ENCODE results near the gene SPSB3. TPM values are rescaled to one million over a fixed set of nuclear protein-coding genes. Genes with fewer than 3 reads are reported as not detected.
A peak's percentile ranks its signal among the peaks of the same experiment; 100 is the strongest.

SPSB3 gene
- total and polyA plus RNA-seq, 2 experiments from 2014 or later: 27.1 to 34.7 TPM

GRCh38 chr16:1791256-1791942 lies 9.0 kb upstream of the SPSB3 start:
- no peaks in the 10 kb centered on the region for H3F3A ChIP-seq (replicated peaks; ENCODE audit: low read depth)
- H3K36me3 Mint-ChIP-seq (ENCODE audit: low read depth): peaks cover 9% of the 10 kb centered on the region; the same call in 2 of the 3 replicates
- H3K27me3 Mint-ChIP-seq (ENCODE audit: insufficient read depth, low read depth, poor library complexity): no peaks in the 10 kb centered on the region
- H3K27me3 ChIP-seq (ENCODE audit: insufficient read depth): no peaks in the 10 kb centered on the region
- peaks cover 2% of the 10 kb centered on the region; the same call in 1 of the 2 replicates for H3K79me2 ChIP-seq (replicated peaks; ENCODE audit: insufficient read depth)
- no peak overlapping the region for H2AFZ ChIP-seq
- H3K27ac ChIP-seq (ENCODE audit: low read depth): no peak overlapping the region
- no peak overlapping the region for H3K4me2 ChIP-seq
- H4K20me1 ChIP-seq (replicated peaks; ENCODE audit: insufficient read depth): no peaks in the 10 kb centered on the region
- no peaks in the 10 kb centered on the region for H3K9me2 ChIP-seq (ENCODE audit: insufficient read depth)
- H3K4me1 Mint-ChIP-seq: no peaks in the 10 kb centered on the region
- H3K36me3 ChIP-seq (ENCODE audit: insufficient read depth): no peaks in the 10 kb centered on the region
- no peaks in the 10 kb centered on the region for H3K4me1 ChIP-seq (ENCODE audit: insufficient read depth)
- ATAC-seq: no peak
- no peak overlapping the region for H3K27ac Mint-ChIP-seq
- H3K9me3 Mint-ChIP-seq: peaks cover 3% of the 10 kb centered on the region; the same call in 2 of the 3 replicates
- no peak for TF ChIP-seq REST (IDR thresholded peaks at IDR 0.05; ENCODE audit: unreplicated experiment)
- no peak for TF ChIP-seq ETS1 (IDR thresholded peaks at IDR 0.05)
- no peak for TF ChIP-seq CTCF (conservative IDR thresholded peaks at IDR 0.05; ENCODE audit: low read depth in 2 of 2)
- TF ChIP-seq NANOG (IDR thresholded peaks at IDR 0.05; ENCODE audit: borderline replicate concordance): no peak
- no peak for TF ChIP-seq ZNF114 (CRISPR knock-in tag; IDR thresholded peaks at IDR 0.05)
- TF ChIP-seq JUNB (IDR thresholded peaks at IDR 0.05; ENCODE audit: unreplicated experiment): no peak
- no peak for TF ChIP-seq POLR2AphosphoS5 (IDR thresholded peaks at IDR 0.05; ENCODE audit: low read depth)
- TF ChIP-seq ZNF331 (CRISPR knock-in tag; IDR thresholded peaks at IDR 0.05; ENCODE audit: low read depth): no peak
- no peak overlapping the region for H3K4me3 ChIP-seq
- peak; percentile 28 for DNase-seq (ENCODE audit: low spot score)
- H3K4me3 Mint-ChIP-seq: no peak overlapping the region

Data from GM23338 (cell line).